ENCODE results near the gene UCHL3. TPM values are rescaled to one million over a fixed set of nuclear protein-coding genes. Genes with fewer than 3 reads are reported as not detected.

Gene UCHL3
- total RNA-seq, 1 experiment from 2014 or later, result 50.8 TPM

GRCh38 chr13:75600371-75600770, 50.8 kb downstream of the UCHL3 start:
- no peak overlapping the region for H2AK5ac ChIP-seq (ENCODE audit: insufficient read length, low read length)
- no peaks in the 10 kb centered on the region for H3K23me2 ChIP-seq (ENCODE audit: insufficient read length, low read depth, low read length, poor library complexity, severe bottlenecking)
- no peaks in the 10 kb centered on the region for H3K9me3 Mint-ChIP-seq
- peaks cover 2 to 15% (median 5%) of the 10 kb centered on the region in 3 experiments; a peak in 3 of 7 replicates for H3K36me3 Mint-ChIP-seq (ENCODE audit: insufficient read depth in 1 of 3, low read depth in 3 of 3)
- H3K56ac ChIP-seq (ENCODE audit: insufficient read length, low read depth, low read length), result no peak overlapping the region
- WGBS (ENCODE audit: extremely low coverage, insufficient read length, low lambda C conversion rate), result no CpG with 5 or more reads among the region's 4 CpGs
- H2BK12ac ChIP-seq (ENCODE audit: insufficient read length, low read depth, low read length), result no peak overlapping the region
- H2BK5ac ChIP-seq (ENCODE audit: insufficient read length, low read length), result no peak overlapping the region
- no peak overlapping the region for H3K27ac Mint-ChIP-seq
- H3K4me3 Mint-ChIP-seq, result no peak overlapping the region
- no peaks in the 10 kb centered on the region for H3K9me3 ChIP-seq (ENCODE audit: control insufficient read depth, low read depth, low read length)
- no peak overlapping the region for H2AFZ ChIP-seq (ENCODE audit: low read length)
- no peak overlapping the region for H3K4me2 ChIP-seq (ENCODE audit: insufficient read depth, insufficient read length, low read length)
- H3K9ac ChIP-seq (ENCODE audit: extremely low read depth, insufficient read length, low read length), result no peak overlapping the region
- no peaks in the 10 kb centered on the region for H3K27me3 ChIP-seq (ENCODE audit: insufficient read depth, low read length)
- no peak overlapping the region for H3K14ac ChIP-seq (ENCODE audit: insufficient read depth, low read length)
- no peak for DNase-seq
- no peaks in the 10 kb centered on the region for H3K4me1 ChIP-seq (ENCODE audit: insufficient read depth, low read length)
- TF ChIP-seq CTCF (conservative IDR thresholded peaks at IDR 0.05), result no peak
- H3T11ph ChIP-seq (ENCODE audit: low read length), result no peak overlapping the region
- H3K4ac ChIP-seq (ENCODE audit: low read depth, low read length), result no peak overlapping the region
- H4K8ac ChIP-seq (replicated peaks; ENCODE audit: insufficient read length, low read depth, low read length), result no peak overlapping the region
- H2BK120ac ChIP-seq (ENCODE audit: low read depth, low read length, poor library complexity, severe bottlenecking), result no peak overlapping the region
- no peaks in the 10 kb centered on the region for H3K79me1 ChIP-seq (ENCODE audit: insufficient read depth, low read depth, low read length, poor library complexity, severe bottlenecking)
- no peak overlapping the region for H3K23ac ChIP-seq (ENCODE audit: insufficient read length, low read depth, low read length)
- no peaks in the 10 kb centered on the region for H3K27me3 Mint-ChIP-seq (ENCODE audit: low read depth)
- no peak overlapping the region for H4K91ac ChIP-seq (ENCODE audit: insufficient read length, low read depth, low read length)
- H3K4me1 Mint-ChIP-seq, result no peaks in the 10 kb centered on the region
- H4K5ac ChIP-seq (ENCODE audit: insufficient read length, low read depth, low read length), result no peak overlapping the region
- no peak overlapping the region for H3K27ac ChIP-seq (ENCODE audit: insufficient read length, low read depth, low read length)
- no peak overlapping the region for H2BK20ac ChIP-seq (ENCODE audit: low read depth, low read length, poor library complexity, severe bottlenecking)
- no peak overlapping the region for H3K18ac ChIP-seq (ENCODE audit: insufficient read length, low read depth, low read length)
- no peak overlapping the region for H2BK15ac ChIP-seq (ENCODE audit: low read depth, low read length)
- H4K20me1 ChIP-seq (ENCODE audit: control insufficient read depth, insufficient read depth, insufficient read length), result no peaks in the 10 kb centered on the region
- H3K79me2 ChIP-seq (ENCODE audit: insufficient read depth, low read length), result no peaks in the 10 kb centered on the region

All from H9 (cell line).